MM.1S (cell line): ENCODE measurements around the gene SFMBT2.

Experiments
- EZH2phosphoT487 ChIP-seq: fragments of 300-600 bp; sonication (generic); IDR thresholded peaks from 2 replicates; pipeline ENCODE4 v1.6.1; 2018; ENCODE audit warnings: antibody characterized with exemption, low read length
- TF ChIP-seq, protein P1 (sequence below): fragments of 300-600 bp; sonication (generic); IDR thresholded peaks from 2 replicates; pipeline ENCODE4 v1.5.1; 2016; ENCODE audit warnings: antibody characterized with exemption, low read length, mixed read lengths

DNA sequence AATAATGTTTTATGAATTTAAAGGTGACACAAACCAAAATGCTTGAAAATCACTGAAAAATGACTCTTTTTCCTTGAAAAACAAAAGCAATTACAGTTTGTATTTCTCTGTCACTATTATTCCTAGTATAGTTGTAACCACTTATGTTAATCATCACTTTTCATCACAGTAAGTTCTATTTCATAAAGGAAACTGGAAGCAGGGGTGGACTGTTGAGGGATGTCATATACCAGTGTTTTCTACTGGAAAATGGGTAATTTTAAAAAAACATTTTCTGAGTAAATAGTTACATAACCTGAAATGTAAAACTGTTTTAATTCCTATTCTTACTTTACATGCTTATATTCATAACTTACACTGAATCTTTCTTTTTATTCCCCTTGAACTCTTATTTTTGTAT is 32.2 kb upstream of the SFMBT2 start:
- TF ChIP-seq EZH2phosphoT487, result no peak
- TF ChIP-seq, protein P1, sequence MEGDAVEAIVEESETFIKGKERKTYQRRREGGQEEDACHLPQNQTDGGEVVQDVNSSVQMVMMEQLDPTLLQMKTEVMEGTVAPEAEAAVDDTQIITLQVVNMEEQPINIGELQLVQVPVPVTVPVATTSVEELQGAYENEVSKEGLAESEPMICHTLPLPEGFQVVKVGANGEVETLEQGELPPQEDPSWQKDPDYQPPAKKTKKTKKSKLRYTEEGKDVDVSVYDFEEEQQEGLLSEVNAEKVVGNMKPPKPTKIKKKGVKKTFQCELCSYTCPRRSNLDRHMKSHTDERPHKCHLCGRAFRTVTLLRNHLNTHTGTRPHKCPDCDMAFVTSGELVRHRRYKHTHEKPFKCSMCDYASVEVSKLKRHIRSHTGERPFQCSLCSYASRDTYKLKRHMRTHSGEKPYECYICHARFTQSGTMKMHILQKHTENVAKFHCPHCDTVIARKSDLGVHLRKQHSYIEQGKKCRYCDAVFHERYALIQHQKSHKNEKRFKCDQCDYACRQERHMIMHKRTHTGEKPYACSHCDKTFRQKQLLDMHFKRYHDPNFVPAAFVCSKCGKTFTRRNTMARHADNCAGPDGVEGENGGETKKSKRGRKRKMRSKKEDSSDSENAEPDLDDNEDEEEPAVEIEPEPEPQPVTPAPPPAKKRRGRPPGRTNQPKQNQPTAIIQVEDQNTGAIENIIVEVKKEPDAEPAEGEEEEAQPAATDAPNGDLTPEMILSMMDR, result no peak
